ENCODE data around the gene AUP1.
"Not testable (repeated sequence)": the region's sequence is repeated elsewhere in the genome, so short reads cannot be mapped to it uniquely, and the experiment has no call there.

AUP1 gene

GRCh38 chr2:74495440-74495839, 34.1 kb downstream of the AUP1 start:
- DNase-seq, result no peak

- DNase-seq, result no peak
These were observed 36.0 kb downstream of the AUP1 start for GRCh38 chr2:74493546-74493945.

DNA sequence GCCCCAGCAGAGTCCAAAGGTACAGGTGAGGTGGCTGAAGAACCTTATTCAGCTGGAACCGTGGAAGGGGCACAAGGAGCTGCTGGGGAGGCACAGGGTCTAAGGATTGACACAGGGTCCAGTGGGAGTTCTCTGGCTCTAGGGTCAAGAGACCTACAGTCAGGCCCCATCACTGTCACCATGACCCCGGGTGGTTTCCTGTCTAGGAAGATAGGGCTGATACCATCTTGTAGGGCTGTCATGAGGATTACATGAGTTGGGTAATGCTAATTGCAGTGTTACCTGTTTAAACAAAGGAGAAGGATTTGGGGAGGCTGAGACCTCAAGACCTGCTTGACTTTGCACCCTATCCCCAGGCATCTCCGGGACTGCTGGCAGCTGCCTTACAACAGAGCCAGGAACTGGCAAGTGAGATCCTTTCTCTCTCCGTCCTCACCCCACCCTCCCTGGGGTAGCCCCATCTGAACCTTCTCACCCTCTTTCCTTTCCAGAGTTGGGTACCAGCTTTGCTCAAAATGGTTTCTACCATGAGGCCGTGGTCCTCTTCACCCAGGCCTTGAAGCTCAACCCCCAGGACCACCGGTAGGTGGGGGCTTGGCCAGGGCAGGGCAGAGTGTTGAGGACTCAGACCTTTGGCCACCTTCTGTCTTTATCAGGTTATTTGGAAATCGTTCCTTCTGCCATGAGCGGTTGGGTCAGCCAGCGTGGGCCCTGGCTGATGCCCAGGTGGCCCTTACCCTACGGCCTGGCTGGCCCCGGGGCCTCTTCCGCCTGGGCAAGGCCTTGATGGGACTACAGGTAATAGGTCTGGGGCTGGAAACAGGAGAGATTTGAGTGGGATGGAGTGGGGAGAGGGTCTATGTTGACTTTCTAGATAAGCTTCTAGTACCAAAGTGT, 37.6 kb downstream of the AUP1 start:
- no peak for DNase-seq

DNA sequence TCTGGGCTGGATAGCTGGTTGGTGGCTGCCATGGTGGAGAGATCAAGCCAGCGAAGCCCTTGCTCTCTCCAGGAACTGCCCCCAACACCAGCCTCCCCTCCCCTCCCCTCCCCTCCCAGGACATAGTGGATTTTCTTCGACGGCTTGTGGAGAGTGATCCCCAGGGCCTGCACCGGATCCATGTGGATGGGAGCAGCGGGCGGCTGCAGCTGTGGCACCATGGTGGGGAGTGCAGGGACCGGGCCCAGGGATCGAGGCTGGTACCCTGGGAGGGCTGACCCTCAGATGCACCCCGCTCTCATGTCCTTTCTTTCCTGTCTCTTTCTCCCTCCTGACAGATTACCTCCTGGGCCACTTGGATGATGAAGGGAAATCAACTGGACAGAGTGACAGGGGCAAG, 39.6 kb downstream of the AUP1 start:
- no peak for DNase-seq

DNA sequence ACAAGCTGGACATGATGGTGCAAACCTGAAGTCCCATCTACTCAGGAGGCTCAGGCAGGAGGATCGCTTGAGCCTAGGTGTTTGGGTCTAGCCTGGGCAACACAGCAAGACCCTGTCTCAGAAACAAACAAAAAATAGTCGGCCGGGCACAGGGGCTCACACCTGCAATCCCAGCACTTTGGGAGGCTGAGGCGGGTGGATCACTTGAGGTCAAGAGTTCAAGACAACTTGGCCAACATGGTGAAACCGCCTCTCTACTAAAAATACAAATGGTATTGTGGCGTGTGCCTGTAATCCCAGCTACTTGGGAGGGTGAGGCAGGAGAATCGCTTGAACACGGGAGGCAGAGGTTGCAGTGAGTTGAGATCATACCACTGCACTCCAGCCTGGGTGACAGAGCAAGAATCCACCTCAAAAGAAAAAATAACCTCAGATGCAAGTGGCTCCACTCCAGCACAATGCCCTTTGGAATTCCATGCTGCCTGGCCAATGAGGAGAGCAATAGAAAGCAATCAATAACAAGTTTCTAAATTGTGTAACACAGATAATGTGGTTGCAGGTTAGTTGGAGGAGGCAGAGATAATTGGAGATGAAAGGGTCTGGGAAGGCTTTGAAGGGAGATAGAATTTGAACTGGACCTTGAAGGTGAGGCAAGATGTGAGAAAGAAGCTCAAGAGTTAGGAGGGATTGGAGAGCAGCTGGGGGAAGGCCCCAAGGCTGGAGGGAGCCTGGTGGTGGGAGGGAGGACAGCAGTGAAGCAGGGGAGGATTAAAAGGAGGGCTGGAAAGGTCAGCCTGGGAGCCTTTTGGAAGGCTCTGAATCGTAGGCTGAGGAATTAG, 40.6 kb downstream of the AUP1 start:
- DNase-seq, result no peak

- no peak for DNase-seq
These were observed 43.4 kb downstream of the AUP1 start for GRCh38 chr2:74486141-74486540.

GRCh38 chr2:74483675-74484164, 45.8 kb downstream of the AUP1 start:
- DNase-seq, result not testable (repeated sequence)

DNA sequence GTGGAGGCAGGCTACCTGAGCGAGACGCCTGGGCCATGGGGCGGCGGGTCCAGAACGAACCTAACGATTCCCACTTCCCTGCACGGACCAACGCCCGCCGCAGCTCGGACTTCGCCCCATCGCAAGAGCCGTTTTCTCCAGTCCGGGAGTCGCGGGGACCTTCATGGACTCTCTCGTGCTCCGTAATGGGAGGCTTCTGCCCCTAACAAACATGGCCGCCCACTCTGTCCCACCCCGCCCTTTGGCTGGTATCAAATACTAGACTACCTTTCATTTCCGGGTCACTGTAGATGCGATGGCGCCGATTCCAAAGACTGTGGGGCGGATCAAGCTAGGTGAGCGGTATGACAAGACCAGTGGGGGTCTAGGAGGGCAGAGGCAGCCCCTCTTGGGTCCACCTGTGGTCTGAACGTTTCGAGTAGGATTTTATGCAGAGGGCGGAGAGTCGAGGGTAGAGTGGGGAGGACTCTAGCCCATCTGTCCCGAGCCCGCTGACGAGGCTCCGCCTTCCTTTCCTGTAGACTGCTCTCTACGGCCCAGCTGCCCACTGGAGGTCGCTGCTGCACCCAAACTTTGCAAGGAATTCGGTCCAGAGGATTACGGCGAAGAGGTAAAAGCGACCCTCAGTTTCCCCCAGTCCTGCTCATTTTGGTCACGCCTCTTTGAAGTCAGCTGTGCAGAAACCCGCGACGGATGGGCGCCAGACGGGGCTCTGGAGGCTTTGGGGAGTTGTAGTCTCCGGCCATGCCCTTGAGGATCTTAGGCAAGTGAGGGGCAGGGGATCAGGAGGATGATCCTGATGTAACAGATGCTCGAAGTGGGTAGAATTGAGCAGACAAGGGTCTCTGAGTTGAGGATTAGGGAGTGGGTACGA, 46.5 kb downstream of the AUP1 start, which contains the start of the genes CCDC142 and TTC31:
Gene CCDC142, minus strand, starts transcription at position 198 of the 874 bp plus-strand sequence. Its CDS starts 161 bp downstream, at position 37.
Gene TTC31, plus strand, starts transcription at position 281 of the 874 bp plus-strand sequence. Its CDS starts 15 bp downstream, at position 296.
- peak; percentile 93 to 95 for DNase-seq

- DNase-seq, result peak; percentile 60 to 65
These were observed 47.3 kb downstream of the AUP1 start for GRCh38 chr2:74481961-74482800.

DNA sequence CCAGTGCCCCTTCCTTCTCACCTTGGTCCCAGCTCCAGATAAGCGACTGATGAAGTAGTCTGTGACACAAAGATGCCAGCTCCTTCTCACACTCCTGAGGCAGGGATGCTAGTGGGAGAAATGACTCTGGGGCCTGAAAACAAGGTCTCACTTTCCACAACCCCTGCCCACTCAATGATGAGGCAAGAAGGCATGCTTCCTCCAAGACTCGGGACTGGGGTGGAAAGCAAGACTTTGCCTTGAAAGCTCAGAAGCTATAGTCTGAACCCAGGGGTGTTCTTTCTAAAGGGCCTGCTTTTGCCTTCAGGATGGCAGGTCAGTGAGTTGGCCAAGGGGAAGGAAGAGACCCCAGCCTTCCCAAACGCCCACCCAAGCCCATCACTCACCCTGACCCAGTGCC, 48.1 kb downstream of the AUP1 start:
- no peak for DNase-seq

Measured in CD4-positive, alpha-beta T cell treated with Interleukin-1 beta for 1 hour (primary cell).